Astrocyte (in vitro differentiated cells and primary cell): Measurements from ENCODE around the gene NAGLU. TPM values are rescaled to one million over a fixed set of nuclear protein-coding genes. Genes with fewer than 3 reads are reported as not detected.

Experiments used
- DNase-seq: peaks from one replicate; pipeline ENCODE4 v3.0.0-alpha.2; 2010; ENCODE audit warnings: low read depth
- FAIRE-seq: peaks from 2 replicates; lab custom pipeline; 2011; peaks lifted over from hg19 to GRCh38; lab: Jason Lieb, UNC
- H2AFZ ChIP-seq: 2 replicates; pipeline ENCODE4 v1.6.0; 2012; ENCODE audit warnings: low read depth, low read length, inconsistent platforms
- H3K27ac ChIP-seq: 2 replicates; pipeline ENCODE4 v1.5.1; 2011; ENCODE audit warnings: low read depth, low read length, inconsistent platforms
- H3K27me3 ChIP-seq: 2 replicates; pipeline ENCODE4 v1.6.0; 2011; ENCODE audit warnings: low read length, inconsistent platforms; ENCODE audit not compliant: insufficient read depth
- H3K36me3 ChIP-seq: 2 replicates; pipeline ENCODE4 v1.5.1; 2011; ENCODE audit warnings: low read length, inconsistent platforms; ENCODE audit not compliant: insufficient read depth
- H3K4me1 ChIP-seq: 2 replicates; pipeline ENCODE4 v1.5.1; 2011; ENCODE audit warnings: low read length, inconsistent platforms; ENCODE audit not compliant: insufficient read depth
- H3K4me2 ChIP-seq: 2 replicates; pipeline ENCODE4 v1.6.0; 2012; ENCODE audit warnings: low read length, inconsistent platforms
- H3K4me3 ChIP-seq: 2 replicates; pipeline ENCODE4 v1.5.1; 2011; ENCODE audit warnings: low read depth, mild to moderate bottlenecking, low read length, inconsistent platforms; ENCODE audit not compliant: insufficient read depth
- H3K79me2 ChIP-seq: 2 replicates; pipeline ENCODE4 v1.6.0; 2012; ENCODE audit warnings: mild to moderate bottlenecking, low read length, inconsistent platforms; ENCODE audit not compliant: insufficient read depth
- H3K9ac ChIP-seq: 2 replicates; pipeline ENCODE4 v1.6.0; 2012; ENCODE audit warnings: mild to moderate bottlenecking, low read length, inconsistent platforms
- H3K9me3 ChIP-seq: 2 replicates; pipeline ENCODE4 v1.5.1; 2012; ENCODE audit warnings: low read depth, mild to moderate bottlenecking, low read length, inconsistent platforms; ENCODE audit not compliant: insufficient read depth
- H4K20me1 ChIP-seq: 2 replicates; pipeline ENCODE4 v1.6.0; 2012; ENCODE audit warnings: low read length, inconsistent platforms; ENCODE audit not compliant: insufficient read depth
- H3K27ac Mint-ChIP-seq: one replicate; pipeline ENCODE4 v1.8.0; 2021; ENCODE audit warnings: mild to moderate bottlenecking, mixed read lengths; ENCODE audit not compliant: unreplicated experiment
- H3K27me3 Mint-ChIP-seq: one replicate; pipeline ENCODE4 v1.8.0; 2021; ENCODE audit warnings: low read depth, mixed read lengths; ENCODE audit not compliant: unreplicated experiment
- H3K36me3 Mint-ChIP-seq: one replicate; pipeline ENCODE4 v1.8.0; 2021; ENCODE audit warnings: low read depth, mixed read lengths; ENCODE audit not compliant: unreplicated experiment
- H3K4me1 Mint-ChIP-seq: one replicate; pipeline ENCODE4 v1.8.0; 2021; ENCODE audit warnings: low read depth, mixed read lengths; ENCODE audit not compliant: unreplicated experiment
- H3K4me3 Mint-ChIP-seq: one replicate; pipeline ENCODE4 v1.8.0; 2021; ENCODE audit warnings: mild to moderate bottlenecking, moderate library complexity, mixed read lengths; ENCODE audit not compliant: unreplicated experiment
- H3K9me3 Mint-ChIP-seq: one replicate; pipeline ENCODE4 v1.8.0; 2021; ENCODE audit warnings: mild to moderate bottlenecking, mixed read lengths; ENCODE audit not compliant: unreplicated experiment
- EZH2 ChIP-seq: IDR thresholded peaks from 2 replicates; pipeline ENCODE4 v1.6.1; 2012; ENCODE audit warnings: mild to moderate bottlenecking, low read length, inconsistent platforms; ENCODE audit not compliant: insufficient read depth
- total RNA-seq: library from RNA; stranded (reverse); gene quantifications from 2 replicates; pipeline ENCODE4 v1.2.1, GENCODE V29; 2021
- TF ChIP-seq, protein P1 (sequence below): IDR thresholded peaks from 2 replicates; pipeline ENCODE4 v1.5.1; 2011; ENCODE audit warnings: low read depth, mild to moderate bottlenecking, inconsistent platforms, low read length, moderate library complexity; ENCODE audit not compliant: insufficient read depth

The NAGLU gene
- total RNA-seq, 1 donor from 2014 or later = 19.3 TPM

DNA sequence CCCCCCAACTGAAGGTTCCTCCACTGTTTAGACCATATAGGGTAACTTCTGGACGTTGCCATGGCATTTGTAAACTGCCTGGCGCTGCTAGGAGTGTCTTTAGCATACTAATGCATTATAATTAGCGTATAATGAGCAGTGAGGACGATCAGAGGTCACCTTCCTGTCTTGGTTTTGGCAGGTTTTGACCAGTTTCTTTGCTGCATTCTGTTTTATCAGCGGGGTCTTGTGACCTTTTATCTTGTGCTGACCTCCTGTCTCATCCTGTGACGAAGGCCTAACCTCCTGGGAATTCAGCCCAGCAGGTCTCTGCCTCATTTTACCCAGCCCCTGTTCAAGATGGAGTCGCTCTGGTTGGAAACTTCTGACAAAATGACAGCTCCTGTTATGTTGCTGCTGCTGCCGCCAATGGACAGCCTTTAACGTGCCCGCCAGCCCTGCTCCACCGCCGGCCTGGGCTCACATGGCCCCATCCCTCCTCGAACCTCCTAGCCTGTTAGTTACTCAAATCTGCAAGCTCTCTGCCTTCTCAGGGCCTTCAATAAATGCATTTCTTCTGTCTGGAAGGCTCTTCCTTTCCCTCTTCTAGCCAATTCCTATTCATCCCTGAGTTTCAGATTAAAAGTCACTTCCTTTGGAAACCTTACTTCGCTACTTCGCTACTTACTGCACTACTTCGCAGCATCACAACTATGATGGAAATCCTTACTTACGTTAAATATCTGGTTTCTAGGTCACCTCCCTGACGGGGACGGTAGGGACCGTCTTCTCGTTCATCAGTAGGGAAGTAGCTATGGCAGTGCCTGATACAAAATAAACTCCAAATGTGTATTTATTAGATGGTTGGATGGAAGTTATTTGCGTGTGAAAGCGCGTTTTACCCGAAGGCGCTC lies 640 bp upstream of the NAGLU start:
- Histone ChIP-seq H4K20me1 (no peaks in the 10 kb centered on the region), H2AFZ (peak overlapping the region; percentile 78), H3K4me1 (peaks cover 11% of the 10 kb centered on the region), H3K4me2 (peak overlapping the region; percentile 89), H3K4me3 (peak overlapping the region; percentile 83), H3K27me3 (no peaks in the 10 kb centered on the region), H3K9me3 (no peaks in the 10 kb centered on the region), H3K27ac (peak overlapping the region; percentile 41), H3K9ac (peak overlapping the region; percentile 82), H3K79me2 (peaks cover 11% of the 10 kb centered on the region), H3K36me3 (no peaks in the 10 kb centered on the region)
- Mint-ChIP-seq H3K9me3 (no peaks in the 10 kb centered on the region), H3K4me3 (peak overlapping the region; percentile 79), H3K36me3 (peaks cover 5% of the 10 kb centered on the region), H3K4me1 (peaks cover 13% of the 10 kb centered on the region), H3K27ac (peak overlapping the region; percentile 22), H3K27me3 (no peaks in the 10 kb centered on the region)
- DNase-seq (no peak), FAIRE-seq (no peak)
- TF ChIP-seq, protein P1, sequence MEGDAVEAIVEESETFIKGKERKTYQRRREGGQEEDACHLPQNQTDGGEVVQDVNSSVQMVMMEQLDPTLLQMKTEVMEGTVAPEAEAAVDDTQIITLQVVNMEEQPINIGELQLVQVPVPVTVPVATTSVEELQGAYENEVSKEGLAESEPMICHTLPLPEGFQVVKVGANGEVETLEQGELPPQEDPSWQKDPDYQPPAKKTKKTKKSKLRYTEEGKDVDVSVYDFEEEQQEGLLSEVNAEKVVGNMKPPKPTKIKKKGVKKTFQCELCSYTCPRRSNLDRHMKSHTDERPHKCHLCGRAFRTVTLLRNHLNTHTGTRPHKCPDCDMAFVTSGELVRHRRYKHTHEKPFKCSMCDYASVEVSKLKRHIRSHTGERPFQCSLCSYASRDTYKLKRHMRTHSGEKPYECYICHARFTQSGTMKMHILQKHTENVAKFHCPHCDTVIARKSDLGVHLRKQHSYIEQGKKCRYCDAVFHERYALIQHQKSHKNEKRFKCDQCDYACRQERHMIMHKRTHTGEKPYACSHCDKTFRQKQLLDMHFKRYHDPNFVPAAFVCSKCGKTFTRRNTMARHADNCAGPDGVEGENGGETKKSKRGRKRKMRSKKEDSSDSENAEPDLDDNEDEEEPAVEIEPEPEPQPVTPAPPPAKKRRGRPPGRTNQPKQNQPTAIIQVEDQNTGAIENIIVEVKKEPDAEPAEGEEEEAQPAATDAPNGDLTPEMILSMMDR = no peak

DNA sequence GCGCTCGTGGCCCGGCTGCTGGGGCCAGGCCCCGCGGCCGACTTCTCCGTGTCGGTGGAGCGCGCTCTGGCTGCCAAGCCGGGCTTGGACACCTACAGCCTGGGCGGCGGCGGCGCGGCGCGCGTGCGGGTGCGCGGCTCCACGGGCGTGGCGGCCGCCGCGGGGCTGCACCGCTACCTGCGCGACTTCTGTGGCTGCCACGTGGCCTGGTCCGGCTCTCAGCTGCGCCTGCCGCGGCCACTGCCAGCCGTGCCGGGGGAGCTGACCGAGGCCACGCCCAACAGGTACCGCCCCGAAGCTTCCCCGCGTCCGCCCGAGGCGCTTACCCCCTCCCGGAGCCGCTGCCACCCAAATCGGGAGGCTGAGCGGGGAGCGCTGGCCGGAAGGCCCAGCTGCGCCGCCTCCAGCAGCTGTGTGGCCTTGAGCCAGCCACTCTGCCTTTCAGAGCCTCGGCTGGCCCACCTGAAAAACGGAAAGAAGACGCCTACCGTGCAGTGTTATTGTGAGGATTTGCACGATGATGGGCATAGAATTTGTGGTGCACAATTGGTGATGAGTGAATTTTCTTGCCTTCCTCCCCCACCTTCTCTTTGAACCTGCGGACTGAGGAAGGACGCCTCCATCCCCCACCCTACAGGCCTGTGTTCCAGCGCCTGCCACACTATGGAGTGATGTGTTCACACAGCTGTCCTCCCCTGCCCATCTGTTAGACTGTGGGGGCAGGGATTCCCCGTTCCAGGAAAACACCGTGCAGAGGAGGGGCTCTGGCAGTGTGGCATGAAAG lies 523 bp downstream of the NAGLU start:
- peak overlapping the region; percentile 78 for H2AFZ ChIP-seq
- H3K4me1 Mint-ChIP-seq = peaks cover 14% of the 10 kb centered on the region
- peak overlapping the region; percentile 89 for H3K4me2 ChIP-seq
- H3K27ac ChIP-seq = peak overlapping the region; percentile 41
- H3K9me3 ChIP-seq = no peaks in the 10 kb centered on the region
- H3K27me3 Mint-ChIP-seq = no peaks in the 10 kb centered on the region
- peak overlapping the region; percentile 82 for H3K9ac ChIP-seq
- peaks cover 11% of the 10 kb centered on the region for H3K4me1 ChIP-seq
- TF ChIP-seq, protein P1 = no peak
- TF ChIP-seq EZH2 = no peak
- peaks cover 11% of the 10 kb centered on the region for H3K79me2 ChIP-seq
- no peaks in the 10 kb centered on the region for H3K36me3 ChIP-seq
- H3K27me3 ChIP-seq = no peaks in the 10 kb centered on the region
- peak overlapping the region; percentile 87 for H3K27ac Mint-ChIP-seq
- H3K4me3 Mint-ChIP-seq = peak overlapping the region; percentile 88
- FAIRE-seq = no peak
- peak overlapping the region; percentile 83 for H3K4me3 ChIP-seq
- no peaks in the 10 kb centered on the region for H3K9me3 Mint-ChIP-seq
- DNase-seq = peak; percentile 54
- no peaks in the 10 kb centered on the region for H4K20me1 ChIP-seq
- peaks cover 11% of the 10 kb centered on the region for H3K36me3 Mint-ChIP-seq
